Astrocyte of the cerebellum (primary cell): ENCODE data around the gene FGL2.
"Not testable (repeated sequence)": the region's sequence is repeated elsewhere in the genome, so short reads cannot be mapped to it uniquely, and the experiment has no call there.

Source experiments
- DNase-seq: peaks from one replicate; pipeline ENCODE4 v3.0.0-alpha.2; 2011; ENCODE audit warnings: low read depth
- H3K4me3 ChIP-seq: 2 replicates; pipeline ENCODE4 v1.5.1; 2011; ENCODE audit warnings: mild to moderate bottlenecking, low read depth, low read length, moderate library complexity
- in situ Hi-C: cut with HindIII; loops from 2 replicates; pipeline ENCODE4 v1.10.0; 2017; ENCODE audit warnings: low sequenced_read_pairs
- TF ChIP-seq, protein P1 (sequence below): IDR thresholded peaks from 2 replicates; pipeline ENCODE4 v1.5.1; 2012; ENCODE audit warnings: low read length, low read depth, moderate library complexity, mild to moderate bottlenecking; ENCODE audit errors: missing control alignments

The FGL2 gene

GRCh38 chr7:77244222-77244934 lies 44.8 kb upstream of the FGL2 start:
- in situ Hi-C loops, result no loop called here

DNA sequence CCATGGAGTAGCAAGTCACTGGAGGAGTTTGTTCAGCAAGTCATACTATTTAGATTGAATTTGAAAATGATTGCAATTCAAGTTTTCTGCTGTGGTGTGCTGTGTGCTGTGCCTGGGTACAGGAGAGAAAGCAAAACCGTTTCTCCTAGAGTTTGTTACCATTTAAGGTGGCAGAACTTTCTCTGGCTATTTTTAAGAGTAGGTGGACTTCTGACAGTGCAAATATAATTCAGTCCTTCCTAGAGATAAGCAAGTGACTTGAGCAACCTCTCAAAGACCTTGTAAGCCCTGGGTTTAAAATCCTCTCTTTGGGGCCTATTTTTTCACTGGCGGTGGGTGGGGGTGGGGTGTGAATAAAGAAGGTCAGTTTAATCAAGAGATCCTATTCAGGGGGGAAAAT lies 42.9 kb upstream of the FGL2 start:
- no peak for DNase-seq
- H3K4me3 ChIP-seq, result no peak overlapping the region
- TF ChIP-seq, protein P1, sequence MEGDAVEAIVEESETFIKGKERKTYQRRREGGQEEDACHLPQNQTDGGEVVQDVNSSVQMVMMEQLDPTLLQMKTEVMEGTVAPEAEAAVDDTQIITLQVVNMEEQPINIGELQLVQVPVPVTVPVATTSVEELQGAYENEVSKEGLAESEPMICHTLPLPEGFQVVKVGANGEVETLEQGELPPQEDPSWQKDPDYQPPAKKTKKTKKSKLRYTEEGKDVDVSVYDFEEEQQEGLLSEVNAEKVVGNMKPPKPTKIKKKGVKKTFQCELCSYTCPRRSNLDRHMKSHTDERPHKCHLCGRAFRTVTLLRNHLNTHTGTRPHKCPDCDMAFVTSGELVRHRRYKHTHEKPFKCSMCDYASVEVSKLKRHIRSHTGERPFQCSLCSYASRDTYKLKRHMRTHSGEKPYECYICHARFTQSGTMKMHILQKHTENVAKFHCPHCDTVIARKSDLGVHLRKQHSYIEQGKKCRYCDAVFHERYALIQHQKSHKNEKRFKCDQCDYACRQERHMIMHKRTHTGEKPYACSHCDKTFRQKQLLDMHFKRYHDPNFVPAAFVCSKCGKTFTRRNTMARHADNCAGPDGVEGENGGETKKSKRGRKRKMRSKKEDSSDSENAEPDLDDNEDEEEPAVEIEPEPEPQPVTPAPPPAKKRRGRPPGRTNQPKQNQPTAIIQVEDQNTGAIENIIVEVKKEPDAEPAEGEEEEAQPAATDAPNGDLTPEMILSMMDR, result no peak
- in situ Hi-C loops, result no loop called here

More at GRCh38 chr7:77244222-77244934, 44.8 kb upstream of the FGL2 start:
- TF ChIP-seq, protein P1, result no peak
- no peak for DNase-seq
- H3K4me3 ChIP-seq, result no peak overlapping the region

DNA sequence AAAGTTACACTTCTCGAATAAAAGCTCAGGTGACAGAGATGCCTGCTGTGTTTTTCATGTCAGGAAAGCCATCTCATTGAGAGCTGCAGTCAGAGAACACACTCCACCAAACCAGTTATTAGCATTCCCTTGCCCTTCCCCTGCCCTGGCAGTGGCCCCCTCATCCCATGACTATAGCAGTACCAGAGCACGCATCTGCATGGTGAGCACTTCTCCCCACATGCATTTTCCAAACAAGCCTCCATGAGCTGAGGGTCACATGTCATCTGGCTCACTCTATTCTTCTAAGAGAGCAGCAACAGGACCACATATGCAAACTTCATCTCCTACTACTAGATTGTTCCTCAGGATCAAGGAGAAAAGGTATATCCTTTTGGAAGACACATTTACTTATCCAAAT lies 42.4 kb upstream of the FGL2 start:
- no peak overlapping the region for H3K4me3 ChIP-seq
- in situ Hi-C loops, result no loop called here

DNA sequence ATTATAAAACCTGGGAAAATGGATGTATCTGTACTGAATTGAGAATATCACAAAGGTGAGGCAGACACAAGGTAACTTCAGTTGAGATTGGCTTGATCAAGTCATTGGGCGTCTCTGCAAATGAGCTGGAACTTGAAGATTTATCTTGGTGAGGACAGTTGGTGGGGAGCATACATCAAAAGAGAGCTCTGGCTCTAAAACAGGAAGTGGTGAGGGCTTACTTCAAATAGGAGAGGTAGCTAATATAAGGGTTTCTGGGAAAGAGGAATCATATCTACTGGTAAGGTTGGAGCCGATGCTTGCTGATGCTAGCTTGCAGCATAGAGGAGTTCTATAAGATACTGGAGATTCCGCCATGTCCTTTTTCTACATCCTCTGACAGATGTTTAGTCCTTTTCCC lies 39.9 kb upstream of the FGL2 start:
- TF ChIP-seq, protein P1, result no peak
- in situ Hi-C loops, result no loop called here
- DNase-seq, result no peak
- no peak overlapping the region for H3K4me3 ChIP-seq

More for the DNA sequence above, 42.4 kb upstream of the FGL2 start:
- TF ChIP-seq, protein P1, result no peak
- no peak for DNase-seq

GRCh38 chr7:77238703-77239136 lies 39.1 kb upstream of the FGL2 start:
- no peak for DNase-seq
- TF ChIP-seq, protein P1, result no peak
- H3K4me3 ChIP-seq, result no peak overlapping the region
- in situ Hi-C loops, result no loop called here

- no peak overlapping the region for H3K4me3 ChIP-seq
- no peak for DNase-seq
- TF ChIP-seq, protein P1, result no peak
- in situ Hi-C loops, result no loop called here
These were observed 35.7 kb upstream of the FGL2 start for GRCh38 chr7:77235276-77235675.

DNA sequence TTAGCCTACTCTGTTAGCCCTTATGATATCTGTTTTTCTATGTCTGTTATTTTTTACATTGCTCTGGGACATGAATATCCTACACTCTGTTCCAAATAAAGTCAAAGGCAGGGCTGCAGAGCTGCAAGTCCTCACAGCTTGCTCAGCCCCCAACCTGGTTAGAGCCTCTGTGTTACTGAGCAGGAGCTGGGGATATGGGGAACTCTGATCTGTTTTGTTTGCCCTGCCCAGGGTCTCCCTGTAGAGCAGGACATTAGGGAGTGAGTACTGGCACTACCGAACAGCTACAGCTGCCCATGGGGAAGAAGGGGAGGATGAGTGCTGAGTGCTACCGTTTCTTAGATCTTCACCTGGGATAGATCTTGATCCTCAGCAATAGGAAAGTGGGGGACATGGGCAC lies 32.8 kb upstream of the FGL2 start:
- TF ChIP-seq, protein P1, result no peak
- DNase-seq, result no peak
- H3K4me3 ChIP-seq, result no peak overlapping the region
- in situ Hi-C loops, result no loop called here

- H3K4me3 ChIP-seq, DNase-seq, in situ Hi-C loops: not testable (repeated sequence)
These were observed 29.2 kb upstream of the FGL2 start for GRCh38 chr7:77228795-77229194.
